Parathyroid adenoma (tissue), 2 donors: Measurements from ENCODE around the gene FAM210B.
"Not testable (repeated sequence)": the region's sequence is repeated elsewhere in the genome, so short reads cannot be mapped to it uniquely, and the experiment has no call there.

ENCODE experiments used
- H2AFZ ChIP-seq: fragments of 300-600 bp; sonication (generic); one replicate; pipeline ENCODE4 v1.7.0; 2017; ENCODE audit warnings: antibody characterized with exemption, mild to moderate bottlenecking
- H3K27ac ChIP-seq: fragments of 300-600 bp; sonication (generic); one replicate; pipeline ENCODE4 v1.7.0; 2017
- H3K27me3 ChIP-seq: fragments of 300-600 bp; sonication (generic); one replicate; pipeline ENCODE4 v1.7.0; 2017; ENCODE audit warnings: low read length; ENCODE audit not compliant: control insufficient read depth, insufficient read depth
- H3K36me3 ChIP-seq: fragments of 300-600 bp; sonication (generic); one replicate; pipeline ENCODE4 v1.7.0; 2017; ENCODE audit warnings: low read length; ENCODE audit not compliant: control insufficient read depth, insufficient read depth
- H3K4me1 ChIP-seq: fragments of 300-600 bp; sonication (generic); one replicate; pipeline ENCODE4 v1.7.0; 2017; ENCODE audit warnings: control low read depth
- H3K4me2 ChIP-seq: fragments of 300-600 bp; sonication (generic); one replicate; pipeline ENCODE4 v1.7.0; 2017; ENCODE audit warnings: low read length
- H3K4me3 ChIP-seq: fragments of 300-600 bp; sonication (generic); one replicate; pipeline ENCODE4 v1.7.0; 2017; ENCODE audit warnings: low read depth, low read length
- H3K79me2 ChIP-seq: fragments of 300-600 bp; sonication (generic); one replicate; pipeline ENCODE4 v1.7.0; 2017; ENCODE audit warnings: control low read depth
- H3K9ac ChIP-seq: fragments of 300-600 bp; sonication (generic); one replicate; pipeline ENCODE4 v1.7.0; 2017; ENCODE audit warnings: mild to moderate bottlenecking
- H3K9me3 ChIP-seq: fragments of 300-600 bp; sonication (generic); one replicate; pipeline ENCODE4 v1.7.0; 2017; ENCODE audit warnings: low read length; ENCODE audit not compliant: control insufficient read depth
- TF ChIP-seq, protein P1 (sequence below): fragments of 300-600 bp; sonication (generic); IDR thresholded peaks from one replicate; pipeline ENCODE4 v1.7.0; 2017; ENCODE audit warnings: antibody characterized with exemption, mild to moderate bottlenecking
- donor health status: primary hyperparathyroidism.

The FAM210B gene

GRCh38 chr20:56409956-56410355, 51.2 kb downstream of the FAM210B start:
- H3K27me3 ChIP-seq, result no peaks in the 10 kb centered on the region
- H3K4me3 ChIP-seq, result no peak overlapping the region
- H3K79me2 ChIP-seq, result no peaks in the 10 kb centered on the region
- no peaks in the 10 kb centered on the region for H3K4me1 ChIP-seq
- no peaks in the 10 kb centered on the region for H3K36me3 ChIP-seq
- no peak overlapping the region for H3K9ac ChIP-seq
- H2AFZ ChIP-seq, result no peak overlapping the region
- H3K4me2 ChIP-seq, result no peak overlapping the region
- TF ChIP-seq, protein P1, sequence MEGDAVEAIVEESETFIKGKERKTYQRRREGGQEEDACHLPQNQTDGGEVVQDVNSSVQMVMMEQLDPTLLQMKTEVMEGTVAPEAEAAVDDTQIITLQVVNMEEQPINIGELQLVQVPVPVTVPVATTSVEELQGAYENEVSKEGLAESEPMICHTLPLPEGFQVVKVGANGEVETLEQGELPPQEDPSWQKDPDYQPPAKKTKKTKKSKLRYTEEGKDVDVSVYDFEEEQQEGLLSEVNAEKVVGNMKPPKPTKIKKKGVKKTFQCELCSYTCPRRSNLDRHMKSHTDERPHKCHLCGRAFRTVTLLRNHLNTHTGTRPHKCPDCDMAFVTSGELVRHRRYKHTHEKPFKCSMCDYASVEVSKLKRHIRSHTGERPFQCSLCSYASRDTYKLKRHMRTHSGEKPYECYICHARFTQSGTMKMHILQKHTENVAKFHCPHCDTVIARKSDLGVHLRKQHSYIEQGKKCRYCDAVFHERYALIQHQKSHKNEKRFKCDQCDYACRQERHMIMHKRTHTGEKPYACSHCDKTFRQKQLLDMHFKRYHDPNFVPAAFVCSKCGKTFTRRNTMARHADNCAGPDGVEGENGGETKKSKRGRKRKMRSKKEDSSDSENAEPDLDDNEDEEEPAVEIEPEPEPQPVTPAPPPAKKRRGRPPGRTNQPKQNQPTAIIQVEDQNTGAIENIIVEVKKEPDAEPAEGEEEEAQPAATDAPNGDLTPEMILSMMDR, result no peak
- H3K27ac ChIP-seq, result no peak overlapping the region
- no peaks in the 10 kb centered on the region for H3K9me3 ChIP-seq

DNA sequence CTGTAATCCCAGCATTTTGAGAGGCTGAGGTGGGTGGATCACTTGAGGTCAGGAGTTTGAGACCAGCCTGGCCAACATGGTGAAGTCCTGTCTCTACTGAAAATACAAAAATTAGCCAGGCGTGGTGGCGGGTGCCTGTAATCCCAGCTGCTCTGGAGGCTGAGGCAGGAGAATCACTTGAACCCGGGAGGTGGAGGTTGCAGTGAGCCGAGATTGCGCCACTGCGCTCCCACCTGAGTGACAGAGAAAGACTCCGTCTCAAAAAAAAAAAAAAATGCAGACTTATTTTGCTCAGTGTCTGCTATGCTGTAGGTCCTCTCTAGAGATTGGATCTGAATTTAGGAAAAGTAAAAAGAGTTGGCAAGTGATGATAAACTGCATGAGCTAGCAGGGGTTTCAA, 52.5 kb downstream of the FAM210B start:
- not testable (repeated sequence) for H3K4me1 ChIP-seq, H3K4me3 ChIP-seq, H2AFZ ChIP-seq, H3K36me3 ChIP-seq, H3K4me2 ChIP-seq, H3K9me3 ChIP-seq, H3K79me2 ChIP-seq, H3K27me3 ChIP-seq, H3K9ac ChIP-seq, H3K27ac ChIP-seq

DNA sequence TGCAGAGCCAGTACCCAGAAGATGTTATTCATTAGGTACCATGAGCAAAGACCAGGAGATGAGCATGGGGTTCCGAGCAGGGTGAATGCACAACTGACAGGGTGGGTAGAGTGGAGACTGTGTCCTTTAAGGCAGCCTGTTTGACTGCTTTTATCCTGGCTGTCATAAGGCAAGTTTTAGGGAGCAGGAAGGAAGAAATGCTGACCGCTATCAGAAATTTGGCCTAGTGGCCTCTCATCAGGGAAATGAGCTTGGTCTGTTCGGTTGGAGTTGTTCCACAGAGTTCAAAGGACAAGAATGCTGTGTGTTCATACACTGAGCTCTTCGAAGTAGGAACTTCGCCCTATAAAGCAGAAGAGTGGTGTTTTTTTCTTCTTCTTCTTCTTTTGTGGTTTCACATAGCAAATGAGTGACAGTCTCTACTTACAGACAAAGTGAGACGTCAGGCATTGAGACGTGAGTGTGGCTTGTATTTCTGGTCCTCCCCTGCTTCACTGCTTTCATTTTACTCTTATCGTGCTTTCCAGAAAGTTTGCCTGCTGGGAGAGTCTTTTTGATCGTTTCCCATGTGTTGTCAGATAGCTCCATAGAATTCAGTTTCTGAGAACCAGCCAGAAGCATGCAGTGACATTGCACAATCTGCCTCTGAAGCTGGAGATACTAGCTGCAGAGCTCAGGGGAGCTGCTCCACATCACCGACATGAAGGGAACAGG, 53.1 kb downstream of the FAM210B start, which contains the start of gene CASS4:
Gene CASS4 (plus strand): TSS at position 502 of the 714 bp plus-strand sequence. CDS start 199 bp downstream, at position 701.
- TF ChIP-seq, protein P1, result no peak
- Histone ChIP-seq H3K4me3 (no peak within 1 kb of the TSS), H3K9me3 (no peaks in the 10 kb centered on the region), H2AFZ (no peak within 1 kb of the TSS), H3K79me2 (no peaks in the 10 kb centered on the region), H3K36me3 (no peaks in the 10 kb centered on the region), H3K9ac (no peak within 1 kb of the TSS), H3K4me1 (no peaks in the 10 kb centered on the region), H3K27ac (no peak within 1 kb of the TSS), H3K4me2 (no peak within 1 kb of the TSS), H3K27me3 (no peaks in the 10 kb centered on the region)

GRCh38 chr20:56412473-56412790, 53.7 kb downstream of the FAM210B start:
- Histone ChIP-seq H3K9ac (no peak overlapping the region), H3K79me2 (no peaks in the 10 kb centered on the region), H3K4me2 (no peak overlapping the region), H3K27me3 (no peaks in the 10 kb centered on the region), H3K4me1 (no peaks in the 10 kb centered on the region), H3K4me3 (no peak overlapping the region), H3K9me3 (no peaks in the 10 kb centered on the region), H3K36me3 (no peaks in the 10 kb centered on the region), H2AFZ (no peak overlapping the region), H3K27ac (no peak overlapping the region)
- TF ChIP-seq, protein P1, result no peak

- no peak overlapping the region for H3K27ac ChIP-seq
- no peak overlapping the region for H3K4me2 ChIP-seq
- TF ChIP-seq, protein P1, result no peak
- H2AFZ ChIP-seq, result no peak overlapping the region
- H3K9me3 ChIP-seq, result no peaks in the 10 kb centered on the region
- H3K79me2 ChIP-seq, result no peaks in the 10 kb centered on the region
- no peaks in the 10 kb centered on the region for H3K4me1 ChIP-seq
- no peak overlapping the region for H3K4me3 ChIP-seq
- H3K9ac ChIP-seq, result no peak overlapping the region
- no peaks in the 10 kb centered on the region for H3K27me3 ChIP-seq
- H3K36me3 ChIP-seq, result no peaks in the 10 kb centered on the region
Observed at GRCh38 chr20:56412949-56413348, 54.2 kb downstream of the FAM210B start.
